MM.1S (cell line): ENCODE data around the gene FRMD6.

Experiments used
- DNase-seq: peaks from one replicate; pipeline ENCODE4 v3.0.0-alpha.2; 2015
- H2AFZ ChIP-seq: fragments of 300-600 bp; sonication (generic); 2 replicates; pipeline ENCODE4 v1.6.0; 2016; ENCODE audit warnings: antibody characterized with exemption, low read length
- H3F3A ChIP-seq: fragments of 300-600 bp; sonication (generic); 2 replicates; pipeline ENCODE4 v1.6.1; 2016; ENCODE audit warnings: mild to moderate bottlenecking, antibody characterized with exemption, low read length, moderate library complexity, mixed read lengths; ENCODE audit not compliant: insufficient read depth
- H3K27ac ChIP-seq: fragments of 300-600 bp; sonication (generic); 2 replicates; pipeline ENCODE4 v1.5.1; 2016; ENCODE audit warnings: mild to moderate bottlenecking, low read length
- H3K27me3 ChIP-seq: fragments of 300-600 bp; sonication (generic); replicated peaks from 2 replicates; pipeline ENCODE4 v1.6.0; 2016; ENCODE audit warnings: low read length; ENCODE audit not compliant: insufficient read depth
- H3K36me3 ChIP-seq: fragments of 300-600 bp; sonication (generic); replicated peaks from 2 replicates; pipeline ENCODE4 v1.6.1; 2016; ENCODE audit warnings: mild to moderate bottlenecking, low read length, mixed read lengths; ENCODE audit not compliant: insufficient read depth
- H3K4me1 ChIP-seq: fragments of 300-600 bp; sonication (generic); 2 replicates; pipeline ENCODE4 v1.6.1; 2016; ENCODE audit warnings: low read length, mixed read lengths
- H3K4me2 ChIP-seq: fragments of 300-600 bp; sonication (generic); 2 replicates; pipeline ENCODE4 v1.6.0; 2016; ENCODE audit warnings: low read depth, low read length
- H3K4me3 ChIP-seq: fragments of 300-600 bp; sonication (generic); 2 replicates; pipeline ENCODE4 v1.5.1; 2016; ENCODE audit warnings: low read length, mixed read lengths
- H3K79me2 ChIP-seq: fragments of 300-600 bp; sonication (generic); 2 replicates; pipeline ENCODE4 v1.6.1; 2016; ENCODE audit warnings: mixed run types, low read length, mixed read lengths
- H3K9ac ChIP-seq: fragments of 300-600 bp; sonication (generic); 2 replicates; pipeline ENCODE4 v1.6.1; 2016; ENCODE audit warnings: low read length, mixed read lengths
- H3K9me2 ChIP-seq: fragments of 300-600 bp; sonication (generic); replicated peaks from 2 replicates; pipeline ENCODE4 v1.6.1; 2016; ENCODE audit warnings: mild to moderate bottlenecking, low read length, mixed read lengths; ENCODE audit not compliant: insufficient read depth
- H3K9me3 ChIP-seq: fragments of 300-600 bp; sonication (generic); replicated peaks from 2 replicates; pipeline ENCODE4 v1.6.1; 2016; ENCODE audit warnings: mild to moderate bottlenecking, low read length, mixed read lengths; ENCODE audit not compliant: insufficient read depth
- H4K20me1 ChIP-seq: fragments of 300-600 bp; sonication (generic); 2 replicates; pipeline ENCODE4 v1.6.1; 2016; ENCODE audit warnings: mild to moderate bottlenecking, low read length, moderate library complexity, mixed read lengths; ENCODE audit not compliant: insufficient read depth
- EZH2 ChIP-seq: fragments of 300-600 bp; sonication (generic); optimal IDR thresholded peaks from 2 replicates; pipeline ENCODE3; 2017; ENCODE audit warnings: low read depth, mild to moderate bottlenecking, antibody characterized with exemption, low read length, mixed read lengths
- EZH2phosphoT487 ChIP-seq: fragments of 300-600 bp; sonication (generic); IDR thresholded peaks from 2 replicates; pipeline ENCODE4 v1.6.1; 2018; ENCODE audit warnings: antibody characterized with exemption, low read length
- TF ChIP-seq, protein P1 (sequence below): fragments of 300-600 bp; sonication (generic); IDR thresholded peaks from 2 replicates; pipeline ENCODE4 v1.5.1; 2016; ENCODE audit warnings: antibody characterized with exemption, low read length, mixed read lengths

Gene FRMD6

DNA sequence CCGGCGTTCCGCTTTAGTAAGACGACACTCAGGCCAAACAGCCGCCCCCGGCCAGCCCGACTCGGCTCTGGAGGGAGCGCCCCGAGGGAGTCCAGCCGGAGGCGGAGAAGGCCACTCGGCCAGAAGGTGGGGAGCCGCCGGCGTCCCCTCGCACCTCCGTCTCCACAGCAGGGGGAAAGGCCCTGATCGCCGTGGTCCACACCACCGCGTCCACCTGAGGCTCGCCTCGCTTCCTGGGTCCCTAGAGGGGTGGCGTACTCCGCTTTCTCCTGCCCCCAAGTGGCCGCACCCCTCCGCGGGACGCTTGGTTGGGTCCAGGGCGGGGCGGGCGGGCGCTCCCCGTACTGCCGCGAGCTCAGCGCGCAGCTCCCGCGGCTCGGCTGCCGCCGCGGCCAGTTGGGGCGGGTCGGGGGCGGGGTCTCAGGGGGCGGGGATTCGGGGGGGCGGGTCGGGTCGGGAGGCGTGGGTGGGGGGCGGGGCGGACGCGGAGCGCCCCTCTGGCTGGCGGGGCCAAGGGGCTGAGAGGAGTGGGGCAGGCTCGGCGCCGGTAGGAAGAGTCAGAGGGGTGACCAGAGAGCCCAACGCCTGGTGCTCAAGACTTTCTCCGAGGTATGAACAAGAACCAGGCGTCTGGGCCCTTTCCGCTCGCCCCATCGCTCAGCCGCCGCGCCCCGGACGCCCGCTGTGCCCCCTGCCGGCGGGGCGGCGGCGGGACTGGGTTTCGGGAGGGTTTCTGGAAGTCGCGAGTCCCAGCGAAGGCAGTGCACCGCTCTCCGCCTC is at the start of gene FRMD6:
FRMD6 (plus strand) TSS at position 523 of the 780 bp plus-strand sequence. CDS start 37,927 bp downstream, outside the sequence.
- Histone ChIP-seq H3K4me1 (peaks cover 4% of the 10 kb centered on the region; the same call in 1 of the 2 replicates), H3K9me2 (no peaks in the 10 kb centered on the region), H3K79me2 (peaks cover 66% of the 10 kb centered on the region), H2AFZ (peak within 1 kb of the TSS; percentile 58), H3K4me3 (peak within 1 kb of the TSS; percentile 84), H3K4me2 (peak within 1 kb of the TSS; percentile 65), H3K9ac (peak within 1 kb of the TSS; percentile 89), H3K27ac (peak within 1 kb of the TSS; percentile 74), H4K20me1 (no peaks in the 10 kb centered on the region), H3K9me3 (no peaks in the 10 kb centered on the region), H3K36me3 (no peaks in the 10 kb centered on the region), H3K27me3 (no peaks in the 10 kb centered on the region), H3F3A (peaks cover 4% of the 10 kb centered on the region; the same call in 1 of the 2 replicates)
- DNase-seq = peak; percentile 72
- TF ChIP-seq EZH2phosphoT487 = no peak
- TF ChIP-seq, protein P1, sequence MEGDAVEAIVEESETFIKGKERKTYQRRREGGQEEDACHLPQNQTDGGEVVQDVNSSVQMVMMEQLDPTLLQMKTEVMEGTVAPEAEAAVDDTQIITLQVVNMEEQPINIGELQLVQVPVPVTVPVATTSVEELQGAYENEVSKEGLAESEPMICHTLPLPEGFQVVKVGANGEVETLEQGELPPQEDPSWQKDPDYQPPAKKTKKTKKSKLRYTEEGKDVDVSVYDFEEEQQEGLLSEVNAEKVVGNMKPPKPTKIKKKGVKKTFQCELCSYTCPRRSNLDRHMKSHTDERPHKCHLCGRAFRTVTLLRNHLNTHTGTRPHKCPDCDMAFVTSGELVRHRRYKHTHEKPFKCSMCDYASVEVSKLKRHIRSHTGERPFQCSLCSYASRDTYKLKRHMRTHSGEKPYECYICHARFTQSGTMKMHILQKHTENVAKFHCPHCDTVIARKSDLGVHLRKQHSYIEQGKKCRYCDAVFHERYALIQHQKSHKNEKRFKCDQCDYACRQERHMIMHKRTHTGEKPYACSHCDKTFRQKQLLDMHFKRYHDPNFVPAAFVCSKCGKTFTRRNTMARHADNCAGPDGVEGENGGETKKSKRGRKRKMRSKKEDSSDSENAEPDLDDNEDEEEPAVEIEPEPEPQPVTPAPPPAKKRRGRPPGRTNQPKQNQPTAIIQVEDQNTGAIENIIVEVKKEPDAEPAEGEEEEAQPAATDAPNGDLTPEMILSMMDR = peak; percentile 51
- no peak for TF ChIP-seq EZH2

DNA sequence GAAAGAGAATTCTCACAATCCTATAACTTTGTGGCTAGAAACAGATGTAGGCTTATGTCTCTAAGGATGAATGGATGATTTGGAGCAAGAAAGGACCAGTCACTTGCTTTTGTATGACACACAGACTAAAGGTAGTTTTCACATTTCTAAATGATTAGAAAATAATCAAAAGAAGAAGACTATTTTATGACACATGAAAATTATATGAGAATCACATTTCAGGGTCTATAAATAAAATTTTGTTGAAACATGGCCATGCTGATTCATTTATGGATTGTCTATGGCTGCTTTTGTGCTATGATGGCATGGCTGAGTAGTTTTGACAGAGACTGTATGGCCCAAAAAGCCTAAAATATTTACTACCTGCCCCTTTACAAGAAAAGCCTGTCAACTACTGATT is 49.4 kb upstream of the FRMD6 start:
- no peaks in the 10 kb centered on the region for H3F3A ChIP-seq
- H3K79me2 ChIP-seq = no peaks in the 10 kb centered on the region
- no peak for DNase-seq

DNA sequence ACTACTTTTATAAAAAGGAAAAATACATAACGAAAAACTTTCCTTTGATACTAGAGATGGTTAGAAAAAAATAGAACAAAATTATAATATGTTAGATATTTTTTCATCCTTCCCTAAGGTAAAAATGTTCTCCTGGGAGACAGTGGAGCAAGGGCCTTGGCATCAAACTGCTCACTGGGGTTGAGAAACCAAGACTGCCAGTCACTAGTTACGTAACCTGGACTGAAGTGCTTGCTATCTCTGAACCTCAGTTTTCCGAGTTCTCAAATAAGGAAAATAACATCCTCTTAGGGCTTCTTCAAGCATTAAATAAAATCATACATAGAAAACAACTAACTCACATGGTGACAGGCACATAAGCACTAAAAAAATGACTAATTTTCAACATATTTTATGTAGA is 48.2 kb upstream of the FRMD6 start:
- Histone ChIP-seq H3K9me2 (no peaks in the 10 kb centered on the region), H3K27me3 (no peaks in the 10 kb centered on the region), H3K79me2 (no peaks in the 10 kb centered on the region), H4K20me1 (no peaks in the 10 kb centered on the region), H3F3A (no peaks in the 10 kb centered on the region), H3K4me1 (peaks cover 12% of the 10 kb centered on the region; the same call in 1 of the 2 replicates), H3K4me2 (no peak overlapping the region), H3K36me3 (no peaks in the 10 kb centered on the region), H3K27ac (no peak overlapping the region), H3K4me3 (no peak overlapping the region), H2AFZ (no peak overlapping the region), H3K9me3 (no peaks in the 10 kb centered on the region), H3K9ac (no peak overlapping the region)
- TF ChIP-seq EZH2 (no peak), EZH2phosphoT487 (no peak)
- TF ChIP-seq, protein P1 = no peak
- no peak for DNase-seq

More for the DNA sequence above, 49.4 kb upstream of the FRMD6 start:
- H2AFZ ChIP-seq = no peak overlapping the region
- TF ChIP-seq EZH2 = no peak
- TF ChIP-seq EZH2phosphoT487 = no peak
- TF ChIP-seq, protein P1 = no peak
- no peak overlapping the region for H3K4me3 ChIP-seq
- H3K4me2 ChIP-seq = no peak overlapping the region
- peaks cover 4% of the 10 kb centered on the region; the same call in 1 of the 2 replicates for H3K4me1 ChIP-seq
- H3K36me3 ChIP-seq = no peaks in the 10 kb centered on the region
- no peak overlapping the region for H3K9ac ChIP-seq
- H3K27me3 ChIP-seq = no peaks in the 10 kb centered on the region
- H4K20me1 ChIP-seq = no peaks in the 10 kb centered on the region
- no peak overlapping the region for H3K27ac ChIP-seq
- no peaks in the 10 kb centered on the region for H3K9me3 ChIP-seq
- H3K9me2 ChIP-seq = no peaks in the 10 kb centered on the region
